Measurements from ENCODE around the gene FCHO2.
"Not testable (repeated sequence)": the region's sequence is repeated elsewhere in the genome, so short reads cannot be mapped to it uniquely, and the experiment has no call there.

Gene FCHO2

DNA sequence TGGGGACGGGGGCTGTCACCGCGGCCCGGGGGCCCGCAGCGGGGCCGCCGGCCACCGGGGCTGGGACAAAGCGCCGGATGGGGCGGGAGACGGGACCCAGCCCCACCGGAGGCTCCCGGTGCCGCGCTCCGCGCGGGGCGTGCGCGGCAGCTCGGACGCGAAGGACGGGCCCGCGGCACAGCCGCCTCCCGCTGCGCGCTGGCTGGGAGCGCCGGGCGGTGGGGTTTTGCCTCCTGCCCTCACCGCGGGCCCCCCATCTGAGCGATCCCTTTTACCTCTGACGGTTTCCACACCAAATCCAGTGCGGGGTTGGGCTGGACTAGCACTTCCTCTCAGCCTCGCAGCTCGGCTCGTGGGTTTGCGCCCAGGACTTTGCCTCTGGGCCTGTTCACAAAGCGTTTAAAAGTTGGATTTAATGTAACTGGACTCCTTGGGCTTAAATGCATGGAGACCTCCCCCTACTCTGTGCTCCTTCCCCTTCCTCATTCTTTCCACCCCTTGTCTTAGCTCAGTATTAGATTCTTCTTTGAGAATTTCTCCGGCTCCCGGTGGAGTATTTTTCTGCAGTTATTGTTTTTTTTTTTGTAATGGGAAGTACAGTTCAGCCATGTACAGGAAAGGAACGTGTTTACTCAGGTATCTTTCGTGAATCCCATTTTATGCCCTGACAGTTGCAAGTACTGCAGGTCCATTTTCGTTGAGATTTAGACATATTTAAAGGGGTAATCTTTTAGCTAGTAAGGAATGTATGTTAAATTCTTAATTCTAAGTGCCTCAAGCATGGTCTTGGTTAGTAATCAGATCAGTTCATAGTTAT, 691 bp downstream of the FCHO2 start:
- DNase-seq = peak; percentile 28

DNA sequence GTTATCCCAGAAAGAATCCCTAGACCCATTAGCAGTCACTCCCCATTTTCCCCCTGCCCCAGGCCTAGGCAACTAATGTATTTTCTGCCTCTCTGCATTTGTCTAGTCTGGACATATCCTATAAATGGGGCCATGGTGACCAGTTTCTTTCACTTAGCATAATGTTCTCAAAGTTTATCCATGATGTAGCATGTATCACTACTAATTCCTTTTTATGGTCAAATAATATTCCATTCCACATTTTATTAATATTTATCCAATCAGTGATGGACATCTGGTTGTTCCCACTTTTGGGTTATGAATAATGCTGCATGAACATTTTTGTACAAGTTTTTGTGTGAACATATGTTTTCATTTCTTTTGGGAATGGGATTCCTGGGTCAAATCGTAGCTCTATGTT, 1.5 kb downstream of the FCHO2 start:
- DNase-seq = no peak

DNA sequence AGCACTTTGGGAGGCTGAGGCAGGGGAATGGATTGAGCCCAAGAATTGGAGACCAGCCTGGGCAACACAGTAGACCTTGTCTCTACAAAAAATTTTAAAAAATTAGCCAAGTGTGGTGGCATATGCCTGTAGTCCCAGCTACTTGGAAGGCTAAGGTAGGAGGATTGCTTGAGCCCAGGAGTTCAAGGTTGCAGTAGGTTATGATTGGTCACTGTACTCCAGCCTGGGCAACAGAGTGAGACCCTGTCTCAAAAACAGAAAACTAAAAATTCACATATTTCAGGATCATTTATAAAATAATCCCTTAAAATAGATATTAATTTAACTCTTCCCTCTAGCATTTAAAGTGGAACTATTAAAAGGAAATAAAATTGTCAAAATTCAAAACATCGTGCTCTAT, 3.4 kb downstream of the FCHO2 start:
- DNase-seq = no peak

DNA sequence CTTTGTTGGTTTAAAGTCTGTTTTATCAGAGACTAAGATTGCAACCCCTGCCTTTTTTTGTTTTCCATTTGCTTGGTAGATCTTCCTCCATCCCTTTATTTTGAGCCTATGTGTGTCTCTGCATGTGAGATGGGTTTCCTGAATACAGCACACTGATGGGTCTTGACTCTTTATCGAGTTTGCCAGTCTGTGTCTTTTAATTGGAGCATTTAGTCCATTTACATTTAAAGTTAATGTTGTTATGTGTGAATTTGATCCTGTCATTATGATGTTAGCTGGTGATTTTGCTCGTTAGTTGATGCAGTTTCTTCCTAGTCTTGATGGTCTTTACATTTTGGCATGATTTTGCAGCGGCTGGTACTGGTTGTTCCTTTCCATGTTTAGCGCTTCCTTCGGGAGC, 18.6 kb downstream of the FCHO2 start:
- not testable (repeated sequence) for DNase-seq

DNA sequence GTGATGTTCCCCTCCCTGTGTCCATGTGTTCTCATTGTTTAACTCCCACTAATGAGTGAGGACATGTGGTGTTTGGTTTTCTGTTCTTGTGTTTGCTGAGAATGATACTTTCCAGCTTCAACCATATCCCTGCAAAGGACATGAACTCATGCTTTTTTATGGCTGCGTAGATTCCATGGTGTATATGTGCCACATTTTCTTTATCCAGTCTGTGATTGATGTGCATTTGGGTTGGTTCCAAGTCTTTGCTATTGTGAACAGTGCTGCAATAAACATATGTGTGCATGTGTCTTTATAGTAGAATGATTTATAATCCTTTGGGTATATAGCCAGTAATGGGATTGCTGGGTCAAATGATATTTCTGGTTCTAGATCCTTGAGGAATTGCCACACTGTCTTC, 21.0 kb downstream of the FCHO2 start:
- DNase-seq = not testable (repeated sequence)

DNA sequence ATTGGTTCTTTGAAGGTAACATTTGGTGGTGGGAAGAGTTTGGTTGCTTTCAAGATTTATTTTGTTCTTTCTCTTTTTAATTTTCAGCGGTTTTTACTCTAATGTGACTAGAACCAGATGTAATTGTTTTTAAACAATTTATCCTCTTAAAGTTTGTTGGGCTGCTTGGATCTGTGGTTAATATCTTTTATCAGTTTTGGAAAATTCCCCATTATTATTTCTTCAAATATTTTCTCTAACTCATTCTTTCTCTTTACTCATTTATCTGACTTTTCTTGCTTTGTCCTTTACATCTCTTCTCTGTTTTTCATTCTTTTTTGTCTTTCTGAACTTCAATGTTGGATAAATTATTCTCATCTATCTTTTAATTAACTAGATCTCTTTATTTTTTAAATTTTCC, 29.9 kb downstream of the FCHO2 start:
- DNase-seq = no peak

DNA sequence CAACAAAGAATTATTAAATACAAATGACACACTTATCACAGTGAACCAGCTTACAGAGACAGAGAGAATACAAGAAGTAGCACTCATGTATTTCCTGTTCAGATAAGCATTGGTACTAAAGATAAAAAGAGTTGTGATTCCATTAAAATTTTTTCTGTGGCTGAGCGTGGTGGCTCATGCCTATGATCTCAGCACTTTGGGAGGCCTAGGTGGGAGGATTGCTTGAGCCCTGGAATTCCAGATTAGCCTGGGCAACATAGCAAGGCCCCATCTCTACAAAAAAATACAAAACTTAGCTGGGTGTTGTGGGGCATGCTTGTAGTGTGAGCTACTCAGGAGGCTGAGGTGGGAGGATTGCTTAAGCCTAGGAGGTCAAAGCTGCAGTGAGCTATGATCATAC, 32.9 kb downstream of the FCHO2 start:
- DNase-seq = no peak

DNA sequence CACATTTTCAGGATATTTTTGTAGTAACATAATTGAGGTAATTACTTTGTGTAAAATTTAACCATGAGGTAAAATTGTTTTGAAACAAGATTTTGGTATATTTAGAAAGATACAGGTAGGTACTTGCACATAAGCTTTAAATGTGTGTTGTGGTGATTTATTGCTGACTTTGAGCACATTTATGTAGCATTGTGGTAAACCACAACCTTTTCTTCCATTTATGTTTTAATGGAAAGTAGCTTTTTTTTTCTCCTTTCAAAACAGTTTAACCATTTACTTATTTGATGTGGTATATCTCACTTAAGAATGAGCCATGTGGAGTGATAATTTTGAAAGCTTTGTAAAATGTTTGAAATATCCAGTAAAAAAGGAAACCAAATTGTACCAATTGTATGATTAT, 35.6 kb downstream of the FCHO2 start:
- no peak for DNase-seq

DNA sequence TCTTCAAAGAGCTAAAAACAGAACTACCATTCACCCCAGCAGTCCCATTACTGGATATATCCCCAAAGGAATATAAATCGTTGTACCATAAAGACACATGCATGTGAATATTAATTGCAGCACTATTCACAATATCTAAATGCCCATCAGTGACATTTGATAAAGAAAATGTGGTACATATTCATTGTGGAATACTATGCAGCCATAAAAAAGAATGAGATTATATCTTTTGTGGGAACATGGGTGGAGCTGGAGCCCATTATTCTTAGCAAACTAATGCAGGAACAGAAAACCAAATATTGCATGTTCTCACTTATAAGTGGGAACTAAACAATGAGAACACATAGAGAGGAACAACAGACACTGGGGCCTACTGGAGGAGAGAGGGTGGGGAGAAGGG, 38.7 kb downstream of the FCHO2 start:
- no peak for DNase-seq

DNA sequence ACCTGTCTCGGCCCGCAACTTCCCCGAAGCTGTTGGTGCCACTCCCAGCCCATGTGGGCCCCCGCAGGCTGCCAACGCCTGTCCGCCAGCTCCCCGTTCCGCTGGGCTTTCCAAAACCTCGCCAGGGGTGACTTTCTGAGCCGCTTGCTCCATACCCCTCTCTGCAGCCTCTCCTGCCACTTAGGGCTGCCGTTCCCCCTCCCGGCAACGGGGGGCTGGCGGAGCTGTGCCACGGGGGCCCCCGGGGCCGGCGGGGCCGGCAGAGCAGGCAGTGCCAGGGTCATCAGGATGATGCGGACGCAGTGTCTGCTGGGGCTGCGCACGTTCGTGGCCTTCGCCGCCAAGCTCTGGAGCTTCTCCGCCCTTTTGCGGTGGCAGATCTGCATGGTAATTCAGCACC, 40.8 kb downstream of the FCHO2 start:
- no peak for DNase-seq

DNA sequence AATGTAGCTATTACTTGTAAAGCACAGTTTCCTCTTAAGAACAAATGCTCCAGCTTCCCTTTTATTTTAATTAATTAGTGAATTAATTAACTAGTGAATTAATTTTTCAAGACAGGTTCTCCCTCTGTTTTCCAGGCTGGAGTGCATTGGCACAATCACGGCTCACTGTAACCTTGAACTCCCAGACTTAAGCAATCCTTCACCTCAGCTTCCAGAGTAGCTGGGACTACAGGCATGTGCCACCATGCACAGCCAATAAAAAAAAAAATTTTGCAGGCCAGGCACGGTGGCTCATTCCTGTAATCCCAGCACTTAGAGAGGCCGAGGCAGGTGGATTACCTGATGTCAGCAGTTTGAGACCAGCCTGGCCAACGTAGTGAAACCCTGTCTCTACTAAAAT, 44.1 kb downstream of the FCHO2 start:
- no peak for DNase-seq

DNA sequence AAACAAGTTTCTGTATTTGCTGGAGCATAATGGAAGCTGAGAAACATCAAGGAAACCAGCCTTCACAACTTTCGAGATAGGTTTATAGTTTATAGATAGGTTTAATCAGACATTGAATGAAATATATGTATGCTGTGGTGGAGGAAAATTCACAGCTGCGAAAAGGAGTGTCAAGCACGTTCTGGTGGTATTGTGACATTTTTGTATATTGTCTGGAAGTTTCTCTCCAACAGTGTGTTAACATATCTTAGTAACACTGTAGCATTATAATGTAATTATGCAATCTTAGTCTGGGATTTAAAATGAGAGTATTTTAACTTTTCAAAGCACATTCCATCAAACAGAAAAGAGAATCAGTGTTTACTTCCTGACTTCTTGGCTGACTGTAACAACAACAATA, 50.0 kb downstream of the FCHO2 start:
- no peak for DNase-seq

DNA sequence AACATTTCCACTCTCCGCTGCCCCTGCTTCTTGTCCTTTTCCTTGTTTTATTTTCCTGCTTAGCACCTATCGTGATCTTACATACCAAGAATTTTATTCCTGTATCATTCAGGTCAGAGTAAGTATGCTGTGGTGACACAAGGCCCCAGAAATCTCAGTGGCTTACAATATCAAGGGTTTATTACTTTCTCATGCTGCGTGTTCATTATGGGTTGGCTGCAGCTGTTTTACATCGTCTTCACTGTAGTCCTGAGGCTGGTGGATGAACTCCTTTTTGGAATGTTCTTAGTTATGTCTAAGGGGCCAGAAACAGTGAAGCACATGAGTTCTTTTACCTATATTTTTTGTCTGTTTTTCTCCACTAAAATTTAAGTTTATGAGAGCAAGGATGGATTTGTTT, 51.2 kb downstream of the FCHO2 start:
- no peak for DNase-seq

DNA sequence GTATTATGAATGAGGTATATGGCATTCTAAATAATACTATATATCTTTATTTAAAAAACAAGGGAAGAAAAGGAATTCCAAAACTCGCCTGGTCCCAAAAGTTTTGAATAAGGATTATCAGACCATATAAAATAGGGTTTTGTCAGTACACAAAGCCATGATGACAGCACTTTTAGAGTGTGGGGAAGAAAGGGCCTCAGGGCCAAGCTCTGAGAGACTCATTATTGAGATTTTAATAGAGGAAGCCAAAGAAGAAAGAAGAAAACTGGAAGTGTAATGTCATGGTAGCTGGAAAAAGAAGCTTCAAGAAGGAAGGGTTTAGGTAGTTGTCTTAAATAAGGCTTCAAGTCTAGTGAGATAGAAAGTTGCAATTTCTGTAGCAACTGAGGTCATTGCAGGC, 53.0 kb downstream of the FCHO2 start:
- DNase-seq = no peak

DNA sequence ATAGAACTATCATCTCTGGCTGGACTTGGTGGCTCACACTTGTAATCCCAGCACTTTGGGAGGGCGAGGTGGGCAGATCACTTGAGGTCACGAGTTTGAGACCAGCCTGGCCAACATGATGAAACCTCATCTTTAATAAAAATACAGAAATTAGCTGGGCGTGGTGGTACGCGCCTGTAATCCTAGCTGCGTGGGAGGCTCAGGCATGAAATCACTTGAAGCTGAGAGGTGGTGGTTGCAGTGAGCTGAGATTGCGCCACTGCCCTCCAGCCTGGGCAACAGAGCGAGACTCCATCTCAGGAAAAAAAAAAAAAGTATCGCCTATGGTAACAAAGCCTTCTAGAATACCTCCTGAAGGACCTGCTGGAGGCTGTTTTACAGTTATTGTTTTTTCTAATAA, 55.8 kb downstream of the FCHO2 start:
- not testable (repeated sequence) for DNase-seq

DNA sequence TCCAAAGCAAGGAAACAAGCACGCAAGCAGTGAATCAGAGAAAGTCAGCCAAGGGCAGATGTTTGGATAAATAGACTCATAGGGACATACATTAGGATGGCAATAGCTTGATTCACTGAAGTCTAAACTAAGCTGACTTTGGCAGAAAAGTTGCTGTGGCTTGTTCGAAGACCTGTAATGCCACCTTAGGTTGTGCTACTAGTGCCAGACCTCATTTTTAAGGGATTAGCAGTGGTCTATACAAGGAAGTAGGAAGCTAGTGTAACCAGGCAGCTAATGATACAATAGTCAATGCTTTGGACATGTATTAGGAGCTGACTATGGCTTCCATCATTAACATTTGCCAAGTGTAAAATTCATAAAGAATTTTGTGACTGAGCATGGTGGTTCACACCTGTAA, 63.1 kb downstream of the FCHO2 start:
- no peak for DNase-seq

DNA sequence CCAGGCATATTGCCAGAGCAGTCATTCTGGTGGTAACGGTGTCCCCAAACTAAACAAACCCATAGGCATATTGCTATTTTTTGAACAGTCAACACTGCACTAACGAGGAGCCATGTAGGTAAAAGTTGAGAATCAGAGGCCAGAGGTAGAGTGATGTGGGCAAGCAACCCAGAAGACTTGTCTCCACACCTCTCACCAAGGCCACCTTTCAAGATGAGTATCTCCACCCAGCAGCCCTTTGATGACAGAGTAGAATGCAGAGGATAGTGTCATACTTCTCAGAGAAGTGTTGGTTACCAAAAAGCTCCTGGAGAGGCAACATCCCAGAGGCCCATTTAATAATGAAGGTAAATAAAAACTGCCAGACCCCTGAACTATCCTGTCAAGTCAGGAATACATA, 63.9 kb downstream of the FCHO2 start:
- DNase-seq = no peak

DNA sequence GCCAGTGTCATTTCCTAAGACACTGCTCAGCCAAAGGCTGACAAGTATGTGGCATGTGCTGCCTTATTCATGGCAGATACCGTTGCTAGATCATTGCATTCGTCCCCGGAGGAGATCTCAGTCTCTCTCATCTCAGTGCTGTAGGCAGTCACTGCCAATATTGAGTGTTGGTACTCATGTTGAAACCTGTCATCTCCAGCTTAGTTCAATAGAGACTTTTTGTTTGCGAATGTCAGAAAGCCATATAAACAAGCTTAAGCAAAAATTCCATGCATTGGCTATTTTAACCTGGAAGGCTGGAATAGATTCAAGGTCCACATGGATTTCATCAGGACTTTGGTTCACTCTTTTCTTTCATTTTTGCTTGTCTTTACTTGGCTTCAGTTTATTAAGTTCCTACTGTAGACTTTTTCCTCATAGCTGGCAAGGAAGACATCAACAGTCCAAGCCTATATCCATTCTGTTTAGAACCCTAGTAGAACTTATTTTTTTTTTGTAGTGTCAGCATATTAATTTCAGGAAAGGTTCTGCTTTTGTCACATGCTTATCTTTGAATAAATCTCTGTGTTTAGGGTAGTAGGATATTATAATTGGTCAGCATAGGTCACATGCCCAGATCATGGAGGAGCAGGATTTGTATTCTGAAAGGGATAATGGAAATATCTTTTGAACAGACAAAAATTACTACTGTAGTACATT, 66.8 kb downstream of the FCHO2 start:
- no peak for DNase-seq

DNA sequence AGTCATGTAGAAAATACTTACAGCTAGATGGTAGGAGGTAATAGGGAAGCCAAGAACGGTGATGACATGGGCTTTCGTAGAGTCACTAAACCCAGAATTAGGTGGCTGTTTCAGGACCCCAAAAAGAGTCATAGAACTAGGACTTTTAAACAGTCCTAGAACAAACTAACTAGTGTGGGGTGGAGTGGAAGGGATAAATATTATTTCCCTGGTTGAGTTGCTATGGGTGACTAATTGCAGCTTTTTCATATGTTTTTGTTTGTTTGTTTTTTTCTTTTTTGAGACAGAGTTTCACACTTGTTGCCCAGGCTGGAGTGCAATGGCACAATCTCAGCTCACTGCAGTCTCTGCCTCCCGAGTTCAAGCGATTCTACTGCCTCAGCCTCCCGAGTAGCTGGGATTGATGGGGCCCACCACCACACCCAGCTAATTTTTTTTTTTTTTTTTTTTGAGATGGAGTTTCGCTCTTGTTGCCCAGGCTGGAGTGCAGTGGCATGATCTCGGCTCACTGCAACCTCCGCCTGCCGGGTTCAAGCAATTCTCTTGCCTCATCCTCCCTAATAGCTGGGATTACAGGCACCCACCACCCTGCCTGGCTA, 69.2 kb downstream of the FCHO2 start:
- not testable (repeated sequence) for DNase-seq

DNA sequence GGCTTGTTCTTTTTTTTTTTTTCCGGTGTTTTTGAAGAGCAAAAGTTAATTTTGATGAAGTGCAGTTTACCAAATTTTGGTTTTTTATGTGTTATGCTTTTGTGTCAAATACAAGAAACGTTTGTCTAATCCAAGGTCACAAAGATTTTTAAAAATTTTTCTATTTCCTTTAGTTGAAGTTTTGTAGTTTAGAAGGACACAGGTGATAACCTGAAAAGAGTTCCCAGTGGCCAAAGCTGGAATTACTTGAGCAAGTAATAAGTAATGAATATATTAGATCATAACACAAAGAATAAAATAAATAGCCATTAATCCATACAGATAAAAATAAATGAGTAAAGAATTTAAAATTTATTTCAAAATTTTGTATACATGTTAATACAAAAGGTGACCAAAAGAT, 71.5 kb downstream of the FCHO2 start:
- DNase-seq = no peak

DNA sequence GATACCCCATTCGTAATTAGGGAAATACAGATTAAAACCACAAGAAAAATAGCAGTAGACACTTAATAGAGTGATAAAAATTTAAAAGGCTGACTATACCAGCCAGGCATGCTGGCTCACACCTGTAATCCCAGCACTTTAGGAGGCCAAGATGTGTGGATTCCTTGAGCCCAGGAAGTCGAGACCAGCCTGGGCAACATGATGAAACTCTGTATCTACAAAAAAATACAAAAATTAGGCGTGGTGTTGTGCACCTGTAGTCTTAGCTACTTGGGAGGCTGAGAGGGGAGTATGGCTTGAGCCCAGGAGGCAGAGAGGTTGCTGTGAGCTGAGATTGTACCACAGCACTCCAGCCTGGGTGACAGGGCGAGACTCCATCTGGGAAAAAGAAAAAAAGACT, 72.0 kb downstream of the FCHO2 start:
- DNase-seq = no peak

DNA sequence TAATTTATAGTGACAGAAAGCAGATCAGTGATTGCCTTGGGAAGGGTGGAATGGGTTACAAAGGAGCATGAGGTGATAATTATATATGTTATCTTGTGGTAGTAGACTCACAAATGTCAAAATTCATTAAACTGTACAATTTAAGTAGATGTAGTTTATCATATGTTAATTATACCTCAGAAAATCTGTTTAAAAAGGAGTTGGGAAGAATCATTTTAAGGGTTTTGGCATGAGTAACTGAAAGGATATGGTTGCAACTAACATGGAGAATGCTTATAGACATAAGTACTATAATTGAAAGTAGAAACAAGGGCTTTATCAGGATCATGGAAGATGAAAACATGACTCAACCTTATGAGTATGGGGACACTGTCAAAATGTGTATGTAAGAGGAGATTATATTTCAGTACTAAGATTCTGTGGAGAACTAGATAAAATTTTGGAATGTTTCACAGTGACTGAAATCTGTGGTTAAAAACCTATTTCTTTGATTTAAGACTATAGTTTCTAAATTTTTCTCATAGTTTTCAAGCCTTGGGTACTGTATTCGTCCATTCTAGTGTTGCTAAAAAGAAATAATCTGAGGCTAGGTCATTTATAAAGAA, 73.3 kb downstream of the FCHO2 start:
- DNase-seq = no peak

DNA sequence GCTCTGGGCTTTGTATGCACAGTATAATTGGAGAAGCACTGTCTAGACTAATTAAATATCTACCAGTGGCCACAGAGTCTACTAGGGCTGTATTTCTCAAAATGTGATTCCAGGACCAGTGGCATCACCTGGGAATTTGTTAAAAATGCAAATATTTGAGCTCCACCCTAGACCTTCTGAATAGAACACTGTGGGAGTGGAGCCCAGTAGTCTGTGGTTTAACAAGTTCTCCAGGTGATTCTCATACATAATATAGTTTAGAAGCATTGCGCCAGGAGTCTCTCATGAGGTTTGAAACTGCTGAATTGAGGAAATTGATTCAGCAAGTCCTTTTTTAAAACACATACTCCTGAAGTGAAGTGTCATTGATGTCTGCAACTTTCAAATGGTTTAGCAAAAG, 74.7 kb downstream of the FCHO2 start:
- DNase-seq = no peak

DNA sequence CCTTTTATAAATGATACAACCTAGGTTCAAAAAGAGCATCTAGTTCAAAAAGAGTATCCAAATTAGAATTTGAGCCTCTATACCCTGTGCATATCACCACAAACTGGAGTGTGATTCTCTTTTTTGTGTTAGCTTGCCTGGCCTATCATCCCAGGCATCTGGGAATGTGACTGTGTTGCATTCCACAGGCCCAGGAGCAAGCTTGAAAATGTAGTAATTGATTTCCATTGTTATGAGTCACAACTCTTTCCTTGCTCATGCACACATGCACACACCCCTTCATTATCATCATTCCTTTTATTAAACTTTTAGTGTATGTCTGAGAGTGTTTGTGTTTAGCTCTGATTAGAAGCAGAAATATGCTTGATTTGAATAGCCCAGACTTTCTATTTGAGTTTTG, 75.2 kb downstream of the FCHO2 start:
- no peak for DNase-seq

All from NK-92 treated with Interleukin-12 subunit alpha and Interleukin-12 subunit beta, amount 100 ng/mL, for 24 hours (cell line).